Mesothelial cell of epicardium (in vitro differentiated cells): ENCODE measurements around the gene AGR3. TPM values are rescaled to one million over a fixed set of nuclear protein-coding genes. Genes with fewer than 3 reads are reported as not detected.

ENCODE experiments used
- DNase-seq, 2 experiments: peaks; one replicate each; pipeline ENCODE4 v3.0.0; 2021; ENCODE audit warnings: low spot score in 2 of 2; ENCODE audit not compliant: unreplicated experiment in 2 of 2
- H3K27ac Mint-ChIP-seq: 2 replicates; pipeline ENCODE4 v1.8.0; 2021; ENCODE audit warnings: mixed read lengths
- H3K27me3 Mint-ChIP-seq: 2 replicates; pipeline ENCODE4 v1.8.0; 2021; ENCODE audit warnings: low read depth, mixed read lengths
- H3K36me3 Mint-ChIP-seq: 2 replicates; pipeline ENCODE4 v1.8.0; 2021; ENCODE audit warnings: mixed read lengths
- H3K4me1 Mint-ChIP-seq: 2 replicates; pipeline ENCODE4 v1.8.0; 2021; ENCODE audit warnings: mixed read lengths
- H3K4me3 Mint-ChIP-seq: 2 replicates; pipeline ENCODE4 v1.8.0; 2021; ENCODE audit warnings: mild to moderate bottlenecking, moderate library complexity, mixed read lengths
- H3K9me3 Mint-ChIP-seq: 2 replicates; pipeline ENCODE4 v1.8.0; 2021; ENCODE audit warnings: mixed read lengths
- total RNA-seq: library from RNA; stranded (reverse); gene quantifications from 3 replicates; pipeline ENCODE4 v1.2.1, GENCODE V29; 2021
- TF ChIP-seq, protein P1 (sequence below): fragments of 200-600 bp; sonication (generic); IDR thresholded peaks from one replicate; pipeline ENCODE4 v1.5.0; 2021; ENCODE audit warnings: antibody characterized with exemption; ENCODE audit not compliant: unreplicated experiment

The AGR3 gene
- total RNA-seq, 1 donor from 2014 or later: 1.7 TPM

GRCh38 chr7:16851829-16852228, 30.0 kb downstream of the AGR3 start:
- DNase-seq: no peak
- H3K9me3 Mint-ChIP-seq: no peaks in the 10 kb centered on the region
- TF ChIP-seq, protein P1, sequence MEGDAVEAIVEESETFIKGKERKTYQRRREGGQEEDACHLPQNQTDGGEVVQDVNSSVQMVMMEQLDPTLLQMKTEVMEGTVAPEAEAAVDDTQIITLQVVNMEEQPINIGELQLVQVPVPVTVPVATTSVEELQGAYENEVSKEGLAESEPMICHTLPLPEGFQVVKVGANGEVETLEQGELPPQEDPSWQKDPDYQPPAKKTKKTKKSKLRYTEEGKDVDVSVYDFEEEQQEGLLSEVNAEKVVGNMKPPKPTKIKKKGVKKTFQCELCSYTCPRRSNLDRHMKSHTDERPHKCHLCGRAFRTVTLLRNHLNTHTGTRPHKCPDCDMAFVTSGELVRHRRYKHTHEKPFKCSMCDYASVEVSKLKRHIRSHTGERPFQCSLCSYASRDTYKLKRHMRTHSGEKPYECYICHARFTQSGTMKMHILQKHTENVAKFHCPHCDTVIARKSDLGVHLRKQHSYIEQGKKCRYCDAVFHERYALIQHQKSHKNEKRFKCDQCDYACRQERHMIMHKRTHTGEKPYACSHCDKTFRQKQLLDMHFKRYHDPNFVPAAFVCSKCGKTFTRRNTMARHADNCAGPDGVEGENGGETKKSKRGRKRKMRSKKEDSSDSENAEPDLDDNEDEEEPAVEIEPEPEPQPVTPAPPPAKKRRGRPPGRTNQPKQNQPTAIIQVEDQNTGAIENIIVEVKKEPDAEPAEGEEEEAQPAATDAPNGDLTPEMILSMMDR: no peak
- H3K27ac Mint-ChIP-seq: no peak overlapping the region
- no peaks in the 10 kb centered on the region for H3K27me3 Mint-ChIP-seq
- no peaks in the 10 kb centered on the region for H3K36me3 Mint-ChIP-seq
- H3K4me1 Mint-ChIP-seq: peaks cover 11% of the 10 kb centered on the region
- H3K4me3 Mint-ChIP-seq: no peak overlapping the region

- no peaks in the 10 kb centered on the region for H3K9me3 Mint-ChIP-seq
- DNase-seq: no peak
- H3K4me1 Mint-ChIP-seq: peaks cover 21% of the 10 kb centered on the region
- no peaks in the 10 kb centered on the region for H3K36me3 Mint-ChIP-seq
- TF ChIP-seq, protein P1: no peak
- H3K27me3 Mint-ChIP-seq: no peaks in the 10 kb centered on the region
- H3K4me3 Mint-ChIP-seq: no peak overlapping the region
- H3K27ac Mint-ChIP-seq: no peak overlapping the region
These were observed 30.9 kb downstream of the AGR3 start for GRCh38 chr7:16850614-16851466.

DNA sequence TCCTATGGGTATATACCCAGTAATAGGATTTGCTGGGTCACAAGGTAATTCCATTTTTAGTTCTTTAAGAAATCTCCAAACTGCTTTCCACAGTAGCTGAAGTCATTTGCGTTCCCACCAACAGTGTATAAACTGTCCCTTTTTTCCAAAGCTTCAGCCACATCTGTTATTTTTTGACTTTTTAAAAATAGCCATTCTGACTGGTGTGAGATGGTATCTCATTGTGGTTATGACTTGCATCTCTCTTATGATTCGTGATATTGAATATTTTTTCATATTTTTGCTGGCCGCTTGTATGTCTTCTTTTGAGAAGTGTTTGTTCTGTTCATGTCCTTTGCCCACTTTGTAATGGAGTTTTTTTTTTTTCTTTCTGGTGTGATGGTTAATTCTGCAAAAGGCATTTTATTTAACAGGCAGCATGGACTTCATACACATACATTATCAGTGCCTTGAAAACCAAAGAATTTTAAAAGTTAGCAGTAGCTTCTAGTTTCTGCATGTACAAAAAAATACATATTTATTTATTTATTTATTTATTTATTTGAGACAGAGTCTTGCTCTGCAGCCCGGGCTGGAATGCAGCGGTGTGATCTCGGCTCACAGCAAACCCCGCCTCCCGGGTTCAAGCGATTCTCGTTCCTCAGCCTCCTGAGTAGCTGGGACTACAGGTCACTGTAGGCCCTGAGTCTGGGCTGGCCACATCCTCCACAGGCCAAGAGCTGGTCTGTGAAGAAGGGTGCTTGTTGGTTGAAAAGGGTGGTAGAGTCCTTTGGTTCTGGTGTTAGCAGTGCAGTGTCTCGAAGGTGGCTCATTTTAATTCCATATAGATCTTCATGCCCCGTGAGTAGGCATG, 32.3 kb downstream of the AGR3 start:
- TF ChIP-seq, protein P1: no peak
- no peak overlapping the region for H3K27ac Mint-ChIP-seq
- H3K9me3 Mint-ChIP-seq: no peaks in the 10 kb centered on the region
- H3K27me3 Mint-ChIP-seq: no peaks in the 10 kb centered on the region
- DNase-seq: no peak
- H3K36me3 Mint-ChIP-seq: no peaks in the 10 kb centered on the region
- no peak overlapping the region for H3K4me3 Mint-ChIP-seq
- peaks cover 25% of the 10 kb centered on the region for H3K4me1 Mint-ChIP-seq

GRCh38 chr7:16847381-16847860, 34.4 kb downstream of the AGR3 start:
- Mint-ChIP-seq H3K9me3 (peaks cover 3% of the 10 kb centered on the region), H3K27ac (peak overlapping the region; percentile 91), H3K4me1 (peaks cover 25% of the 10 kb centered on the region), H3K4me3 (no peak overlapping the region), H3K36me3 (no peaks in the 10 kb centered on the region), H3K27me3 (no peaks in the 10 kb centered on the region)
- no peak for DNase-seq
- TF ChIP-seq, protein P1: no peak

- Mint-ChIP-seq H3K9me3 (peaks cover 3% of the 10 kb centered on the region), H3K4me3 (peak overlapping the region; percentile 4), H3K27ac (peak overlapping the region; percentile 91), H3K4me1 (peaks cover 25% of the 10 kb centered on the region), H3K36me3 (no peaks in the 10 kb centered on the region), H3K27me3 (no peaks in the 10 kb centered on the region)
- no peak for DNase-seq
- TF ChIP-seq, protein P1: no peak
These were observed 35.1 kb downstream of the AGR3 start for GRCh38 chr7:16846601-16847165.
